Measurements from ENCODE around the gene PALLD.

The PALLD gene

DNA sequence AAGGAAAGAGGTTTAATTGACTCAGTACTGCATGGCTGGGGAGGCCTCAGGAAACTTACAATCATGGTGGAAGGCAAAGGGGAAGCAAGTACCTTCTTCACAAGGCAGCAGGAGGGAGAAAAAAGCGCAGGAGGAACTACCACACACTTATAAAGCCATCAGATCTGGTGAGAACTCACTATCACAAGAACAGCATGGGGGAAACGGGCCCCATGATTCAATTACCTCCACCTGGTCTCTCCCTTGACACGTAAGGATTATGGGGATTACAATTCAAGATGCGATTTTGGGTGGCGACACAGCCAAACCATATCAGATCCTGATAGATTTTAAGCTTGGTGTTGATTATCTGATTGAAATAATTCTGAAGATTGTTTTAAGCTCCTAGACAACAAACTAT lies 294.5 kb downstream of the PALLD start:
- ChIA-PET POLR2A (no interaction called here), CTCF (no interaction called here)

More for the DNA sequence above, 294.5 kb downstream of the PALLD start:
- H3K9me3 ChIP-seq (ENCODE audit: control insufficient read depth, insufficient read depth, low read depth, low read length) = no peaks in the 10 kb centered on the region
- H3K4me3 ChIP-seq (ENCODE audit: low read depth, low read length) = no peak overlapping the region
- TF ChIP-seq ZNF239 (tag by site-specific recombination; IDR thresholded peaks at IDR 0.05) = no peak
- no peak for TF ChIP-seq ZNF302 (tag by site-specific recombination; IDR thresholded peaks at IDR 0.05; ENCODE audit: low read depth)
- TF ChIP-seq ZNF629 (tag by site-specific recombination; IDR thresholded peaks at IDR 0.05) = no peak
- no peak for TF ChIP-seq ZNF624 (tag by site-specific recombination; IDR thresholded peaks at IDR 0.05)
- TF ChIP-seq ZNF174 (tag by site-specific recombination; IDR thresholded peaks at IDR 0.05) = no peak
- TF ChIP-seq ZBTB10 (tag by site-specific recombination; IDR thresholded peaks at IDR 0.05) = no peak
- no peak for TF ChIP-seq ZFHX2 (tag by site-specific recombination; conservative IDR thresholded peaks at IDR 0.05)
- no peak for TF ChIP-seq ZFP3 (tag by site-specific recombination; IDR thresholded peaks at IDR 0.05; ENCODE audit: low read depth)
- TF ChIP-seq ZNF274 (IDR thresholded peaks at IDR 0.05; ENCODE audit: low read length) = no peak
- no peak for TF ChIP-seq ZNF274 (tag by site-specific recombination; IDR thresholded peaks at IDR 0.05; ENCODE audit: borderline replicate concordance)
- TF ChIP-seq RBAK (tag by site-specific recombination; IDR thresholded peaks at IDR 0.05) = no peak
- TF ChIP-seq ZNF280C (tag by site-specific recombination; IDR thresholded peaks at IDR 0.05) = no peak
- TF ChIP-seq, protein P1, sequence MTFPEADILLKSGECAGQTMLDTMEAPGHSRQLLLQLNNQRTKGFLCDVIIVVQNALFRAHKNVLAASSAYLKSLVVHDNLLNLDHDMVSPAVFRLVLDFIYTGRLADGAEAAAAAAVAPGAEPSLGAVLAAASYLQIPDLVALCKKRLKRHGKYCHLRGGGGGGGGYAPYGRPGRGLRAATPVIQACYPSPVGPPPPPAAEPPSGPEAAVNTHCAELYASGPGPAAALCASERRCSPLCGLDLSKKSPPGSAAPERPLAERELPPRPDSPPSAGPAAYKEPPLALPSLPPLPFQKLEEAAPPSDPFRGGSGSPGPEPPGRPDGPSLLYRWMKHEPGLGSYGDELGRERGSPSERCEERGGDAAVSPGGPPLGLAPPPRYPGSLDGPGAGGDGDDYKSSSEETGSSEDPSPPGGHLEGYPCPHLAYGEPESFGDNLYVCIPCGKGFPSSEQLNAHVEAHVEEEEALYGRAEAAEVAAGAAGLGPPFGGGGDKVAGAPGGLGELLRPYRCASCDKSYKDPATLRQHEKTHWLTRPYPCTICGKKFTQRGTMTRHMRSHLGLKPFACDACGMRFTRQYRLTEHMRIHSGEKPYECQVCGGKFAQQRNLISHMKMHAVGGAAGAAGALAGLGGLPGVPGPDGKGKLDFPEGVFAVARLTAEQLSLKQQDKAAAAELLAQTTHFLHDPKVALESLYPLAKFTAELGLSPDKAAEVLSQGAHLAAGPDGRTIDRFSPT (tag by site-specific recombination; IDR thresholded peaks at IDR 0.05) = no peak
- TF ChIP-seq ZNF112 (tag by site-specific recombination; IDR thresholded peaks at IDR 0.05) = no peak
- no peak for TF ChIP-seq FEZF1 (tag by site-specific recombination; IDR thresholded peaks at IDR 0.05)
- TF ChIP-seq, protein P2, sequence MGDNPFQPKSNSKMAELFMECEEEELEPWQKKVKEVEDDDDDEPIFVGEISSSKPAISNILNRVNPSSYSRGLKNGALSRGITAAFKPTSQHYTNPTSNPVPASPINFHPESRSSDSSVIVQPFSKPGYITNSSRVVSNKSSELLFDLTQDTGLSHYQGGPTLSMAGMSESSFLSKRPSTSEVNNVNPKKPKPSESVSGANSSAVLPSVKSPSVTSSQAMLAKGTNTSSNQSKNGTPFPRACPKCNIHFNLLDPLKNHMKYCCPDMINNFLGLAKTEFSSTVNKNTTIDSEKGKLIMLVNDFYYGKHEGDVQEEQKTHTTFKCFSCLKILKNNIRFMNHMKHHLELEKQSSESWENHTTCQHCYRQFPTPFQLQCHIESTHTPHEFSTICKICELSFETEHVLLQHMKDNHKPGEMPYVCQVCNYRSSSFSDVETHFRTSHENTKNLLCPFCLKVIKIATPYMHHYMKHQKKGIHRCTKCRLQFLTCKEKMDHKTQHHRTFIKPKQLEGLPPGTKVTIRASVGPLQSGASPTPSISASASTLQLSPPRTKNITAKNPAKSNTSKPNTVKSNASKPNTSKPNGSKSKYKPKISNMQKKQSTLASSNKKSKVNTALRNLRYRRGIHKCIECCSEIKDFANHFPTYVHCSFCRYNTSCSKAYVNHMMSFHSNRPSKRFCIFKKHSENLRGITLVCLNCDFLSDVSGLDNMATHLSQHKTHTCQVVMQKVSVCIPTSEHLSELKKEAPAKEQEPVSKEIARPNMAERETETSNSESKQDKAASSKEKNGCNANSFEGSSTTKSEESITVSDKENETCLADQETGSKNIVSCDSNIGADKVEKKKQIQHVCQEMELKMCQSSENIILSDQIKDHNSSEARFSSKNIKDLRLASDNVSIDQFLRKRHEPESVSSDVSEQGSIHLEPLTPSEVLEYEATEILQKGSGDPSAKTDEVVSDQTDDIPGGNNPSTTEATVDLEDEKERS (tag by site-specific recombination; IDR thresholded peaks at IDR 0.05) = no peak
- TF ChIP-seq AEBP2 (tag by site-specific recombination; IDR thresholded peaks at IDR 0.05; ENCODE audit: borderline replicate concordance) = no peak
- TF ChIP-seq ZNF747 (tag by site-specific recombination; IDR thresholded peaks at IDR 0.05) = no peak
- TF ChIP-seq, protein P3, sequence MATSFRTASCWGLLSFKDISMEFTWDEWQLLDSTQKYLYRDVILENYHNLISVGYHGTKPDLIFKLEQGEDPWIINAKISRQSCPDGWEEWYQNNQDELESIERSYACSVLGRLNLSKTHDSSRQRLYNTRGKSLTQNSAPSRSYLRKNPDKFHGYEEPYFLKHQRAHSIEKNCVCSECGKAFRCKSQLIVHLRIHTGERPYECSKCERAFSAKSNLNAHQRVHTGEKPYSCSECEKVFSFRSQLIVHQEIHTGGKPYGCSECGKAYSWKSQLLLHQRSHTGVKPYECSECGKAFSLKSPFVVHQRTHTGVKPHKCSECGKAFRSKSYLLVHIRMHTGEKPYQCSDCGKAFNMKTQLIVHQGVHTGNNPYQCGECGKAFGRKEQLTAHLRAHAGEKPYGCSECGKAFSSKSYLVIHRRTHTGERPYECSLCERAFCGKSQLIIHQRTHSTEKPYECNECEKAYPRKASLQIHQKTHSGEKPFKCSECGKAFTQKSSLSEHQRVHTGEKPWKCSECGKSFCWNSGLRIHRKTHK (tag by site-specific recombination; IDR thresholded peaks at IDR 0.05) = no peak
- no peak for TF ChIP-seq ZNF785 (tag by site-specific recombination; IDR thresholded peaks at IDR 0.05)
- no peak overlapping the region for H3K27ac ChIP-seq (ENCODE audit: extremely low read depth, low read depth, low read length)
- H3K36me3 ChIP-seq (ENCODE audit: control insufficient read depth in 2 of 2, insufficient read depth in 1 of 2, low read length in 2 of 2) = no peaks in the 10 kb centered on the region
- no peaks in the 10 kb centered on the region for H3K4me1 ChIP-seq (ENCODE audit: control insufficient read depth, insufficient read depth, low read length)

All from HEK293 (cell line).